LHCN-M2 (cell line): ENCODE data around the gene AKAP8L. TPM values are rescaled to one million over a fixed set of nuclear protein-coding genes. Genes with fewer than 3 reads are reported as not detected.

ENCODE experiments used
- DNase-seq: peaks from one replicate; pipeline ENCODE4 v3.0.0-alpha.2; 2012; ENCODE audit warnings: low read depth
- total RNA-seq: library from RNA; depleted of rRNA; stranded (reverse); fragments of >200 nt; gene quantifications from 2 replicates; pipeline ENCODE4 v1.2.3, GENCODE V29; 2014

Gene AKAP8L
- total RNA-seq, 1 experiment from 2014 or later, result 54.1 TPM

DNA sequence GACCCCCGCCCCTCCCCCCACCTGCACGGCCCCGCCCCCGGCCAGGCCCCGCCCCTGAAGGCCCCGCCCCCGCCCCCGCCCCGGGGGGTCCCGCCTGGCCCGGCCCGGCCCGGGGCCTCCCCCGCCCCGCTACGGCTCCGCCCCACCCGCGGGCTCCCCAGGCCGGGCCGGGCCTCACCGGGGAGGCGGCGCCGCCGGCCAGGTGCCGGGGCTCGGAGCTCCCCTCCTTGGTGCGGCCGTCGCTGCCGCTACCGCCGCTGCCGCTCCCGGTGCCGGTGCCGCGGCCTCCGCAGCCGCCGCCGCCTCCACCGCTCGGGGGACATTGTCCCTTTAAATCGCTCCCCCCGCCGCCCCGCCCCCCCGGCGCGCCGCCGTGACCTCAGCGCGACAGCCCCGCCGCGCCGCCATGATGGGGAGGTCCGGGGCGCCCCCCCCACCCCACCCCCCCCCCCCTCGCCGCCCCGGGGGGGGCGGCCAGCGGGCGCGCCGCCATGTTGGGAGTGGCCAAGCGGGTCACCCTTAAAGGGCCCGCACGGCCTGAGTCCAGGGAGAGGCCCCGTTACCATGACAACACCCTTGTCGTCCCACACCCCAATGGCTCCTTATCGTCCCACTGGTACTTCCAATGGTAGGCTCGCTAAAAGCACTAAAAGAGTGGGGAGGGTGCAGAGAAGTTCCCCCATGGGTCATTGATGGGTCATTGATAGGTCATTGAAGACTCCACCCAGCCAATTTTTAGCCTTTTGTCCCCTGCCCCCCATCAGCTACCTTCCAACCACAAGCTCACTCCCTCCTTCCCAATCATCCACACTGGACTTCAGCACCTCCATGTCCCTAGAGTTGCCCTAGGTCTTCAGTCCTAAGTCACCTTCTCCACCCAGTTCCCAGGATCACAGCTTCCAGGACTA, 31.1 kb upstream of the AKAP8L start, which contains the start of gene WIZ:
Gene WIZ, minus strand, starts transcription at position 337 of the 908 bp plus-strand sequence. CDS start 1,649 bp downstream, outside the sequence.
- peak; percentile 59 for DNase-seq

DNA sequence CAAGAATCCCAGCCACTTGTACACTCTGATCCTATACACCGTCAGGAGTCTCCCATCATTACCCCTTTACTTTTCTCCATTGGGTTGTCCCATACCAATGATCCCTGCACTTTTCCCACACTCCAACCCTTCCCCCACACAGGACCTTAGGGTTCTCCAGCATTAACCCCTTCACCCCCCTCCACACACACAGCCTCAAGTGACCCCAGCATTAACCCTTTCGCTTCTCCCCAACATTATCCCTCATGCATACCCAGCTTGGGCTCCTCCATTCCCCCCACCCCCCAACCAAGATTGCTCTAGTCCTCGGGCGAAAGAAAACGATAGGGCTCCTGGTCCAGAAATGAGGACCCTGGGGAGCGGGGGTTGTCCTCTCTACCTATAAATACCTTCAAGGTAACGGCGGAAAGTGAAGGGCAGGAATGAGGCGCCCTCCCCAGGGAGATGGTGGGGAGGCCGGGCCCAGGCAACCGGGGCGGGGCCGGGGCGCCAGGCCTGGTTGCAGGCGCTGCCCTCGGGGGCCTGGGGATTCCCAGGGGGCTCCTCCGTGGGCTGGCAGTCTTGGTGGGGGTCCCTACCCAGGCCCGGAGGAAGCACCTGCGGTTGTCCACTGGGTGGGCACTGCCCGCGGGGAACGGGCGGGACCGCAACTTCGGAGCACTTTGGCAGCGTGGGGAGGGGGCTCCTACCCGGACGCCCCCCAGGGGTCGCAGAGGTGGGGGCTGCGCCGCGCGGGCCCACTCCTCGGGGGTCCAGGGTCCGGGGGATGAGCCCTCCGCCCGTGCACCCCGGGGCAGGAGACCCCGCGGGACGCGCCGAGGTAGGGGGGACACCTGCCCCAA, 30.2 kb upstream of the AKAP8L start:
- DNase-seq, result peak; percentile 26

DNA sequence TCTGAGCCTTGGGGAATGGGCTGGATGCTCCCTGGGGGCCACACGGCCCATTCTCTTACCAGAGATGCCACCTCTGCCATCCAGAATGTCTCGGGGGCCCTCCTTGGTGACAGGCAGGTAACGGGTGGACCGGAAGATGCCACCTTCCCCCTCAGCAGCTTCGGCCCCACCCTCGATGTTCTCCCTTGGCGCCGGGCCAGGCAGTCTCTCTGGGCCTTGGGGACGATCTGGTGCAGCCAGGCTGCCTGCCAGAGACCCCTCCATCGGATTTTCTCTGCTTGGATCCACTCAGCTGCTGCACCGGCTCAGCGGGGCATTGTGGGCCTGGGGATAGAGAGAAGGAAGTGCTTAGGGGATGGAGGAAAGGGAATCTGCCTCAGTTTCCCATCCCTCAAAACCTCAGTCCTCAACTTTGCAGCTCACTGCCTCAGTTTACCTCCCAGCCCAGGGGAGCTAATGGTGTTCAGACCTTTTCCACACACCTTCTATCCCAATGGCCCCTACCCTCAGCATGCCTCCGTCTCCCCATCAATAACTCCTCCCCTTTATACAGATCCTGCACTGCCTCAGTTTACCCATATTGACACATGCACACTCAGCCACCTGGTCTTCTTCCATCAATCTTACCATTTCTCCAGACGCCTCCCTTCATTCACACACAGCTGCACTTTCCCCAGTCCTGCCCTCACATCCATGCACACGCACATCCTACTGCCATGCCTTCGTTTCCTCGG, 29.4 kb upstream of the AKAP8L start:
- no peak for DNase-seq

DNA sequence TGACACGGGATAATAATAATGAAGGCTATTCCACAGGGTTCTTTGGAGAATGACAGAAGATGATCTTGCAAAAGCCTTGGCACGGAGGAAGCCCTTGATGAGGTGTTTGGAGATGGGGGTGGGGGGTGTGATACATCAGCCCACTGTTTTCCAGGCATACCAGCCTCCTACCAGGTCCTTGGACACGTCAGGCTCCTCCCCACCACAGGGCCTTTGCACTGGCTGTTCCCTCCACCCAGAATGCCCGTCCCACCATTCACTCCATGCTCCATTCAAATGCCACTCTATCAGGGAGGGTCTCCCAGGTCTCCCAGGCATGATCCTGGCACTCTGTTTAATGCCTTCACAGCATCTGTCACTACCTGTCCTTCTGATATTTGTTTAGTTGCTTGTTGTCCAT, 28.3 kb upstream of the AKAP8L start:
- DNase-seq, result no peak

DNA sequence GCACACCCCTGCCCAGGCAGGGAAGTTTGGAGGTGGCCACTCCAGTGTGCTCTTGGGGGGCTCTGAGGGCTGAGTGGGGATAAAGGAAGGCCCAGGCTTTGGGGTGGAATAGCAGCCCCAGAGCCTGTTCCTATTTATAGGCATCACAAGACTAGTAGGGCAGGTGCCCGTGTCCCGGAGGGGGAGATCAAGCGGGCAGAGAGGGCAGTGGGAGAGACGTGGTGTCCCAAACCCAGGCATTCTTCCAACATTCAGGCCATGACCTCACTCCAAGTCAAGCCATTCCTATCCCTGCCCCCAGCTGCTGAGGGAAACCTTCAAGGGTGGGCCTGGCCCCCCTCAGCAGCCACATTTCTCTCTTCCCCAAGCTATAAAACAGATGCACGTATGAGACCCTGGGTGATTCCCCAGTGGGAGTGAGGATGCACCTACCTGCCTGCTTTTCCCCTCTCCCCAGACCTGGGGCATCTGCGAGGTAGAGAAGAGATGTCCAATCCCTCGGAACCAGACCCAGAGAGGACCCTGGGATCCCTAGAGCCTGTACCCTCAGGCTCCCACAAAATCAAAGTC, 27.1 kb upstream of the AKAP8L start:
- no peak for DNase-seq

DNA sequence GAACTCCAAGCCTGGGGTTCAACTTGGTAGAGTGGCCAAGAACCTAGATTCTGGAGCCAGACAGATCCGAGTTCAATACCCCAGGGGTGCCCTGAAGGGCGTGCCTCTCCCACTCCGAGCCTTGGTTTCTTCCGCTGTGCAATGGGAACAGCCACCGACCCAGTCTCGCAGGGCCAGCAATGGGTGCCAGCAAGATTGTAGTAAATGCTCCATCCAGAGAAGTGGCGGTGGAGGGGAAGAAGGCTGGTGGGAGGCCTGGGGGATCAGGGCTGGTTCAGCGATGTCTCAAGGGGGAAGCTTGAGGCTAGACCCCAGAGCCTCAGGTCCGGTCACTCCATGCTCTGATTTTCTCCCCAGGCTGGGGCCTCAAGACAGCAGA, 26.4 kb upstream of the AKAP8L start:
- DNase-seq, result no peak

DNA sequence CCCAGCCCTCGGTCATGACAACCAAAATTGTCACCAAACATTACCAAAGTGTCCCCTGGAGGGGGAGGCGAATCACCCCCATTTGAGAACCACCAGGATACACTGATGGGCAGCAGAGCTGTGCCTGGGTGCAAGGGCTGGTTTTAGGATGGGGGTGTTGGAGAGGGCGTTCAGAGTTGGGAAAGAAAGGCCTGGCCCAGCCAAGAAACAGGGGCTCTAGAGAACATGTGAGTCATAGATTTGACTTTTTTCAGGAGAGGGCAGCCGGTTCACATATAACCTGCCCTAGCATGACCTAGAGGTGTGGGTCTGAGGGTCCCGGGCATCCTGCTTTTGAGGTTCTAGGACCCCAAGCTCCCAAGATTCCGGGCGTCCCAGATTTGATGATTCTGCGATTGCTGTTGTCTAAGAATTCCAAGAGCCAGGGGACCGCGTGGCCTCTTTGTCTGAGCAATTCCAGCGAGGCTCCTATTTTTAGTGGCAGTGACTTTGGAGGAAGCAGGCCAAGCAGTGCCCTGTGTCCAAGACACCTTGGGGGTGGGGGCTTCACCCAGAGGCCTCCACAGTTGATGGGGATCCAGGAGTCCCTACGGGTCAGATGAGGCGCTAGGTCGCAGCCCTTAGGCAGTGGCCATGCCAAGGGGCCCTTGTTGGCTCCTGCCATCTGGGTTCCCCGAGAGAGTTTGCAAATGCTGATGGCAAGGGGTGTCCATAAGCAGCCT, 25.9 kb upstream of the AKAP8L start:
- no peak for DNase-seq

DNA sequence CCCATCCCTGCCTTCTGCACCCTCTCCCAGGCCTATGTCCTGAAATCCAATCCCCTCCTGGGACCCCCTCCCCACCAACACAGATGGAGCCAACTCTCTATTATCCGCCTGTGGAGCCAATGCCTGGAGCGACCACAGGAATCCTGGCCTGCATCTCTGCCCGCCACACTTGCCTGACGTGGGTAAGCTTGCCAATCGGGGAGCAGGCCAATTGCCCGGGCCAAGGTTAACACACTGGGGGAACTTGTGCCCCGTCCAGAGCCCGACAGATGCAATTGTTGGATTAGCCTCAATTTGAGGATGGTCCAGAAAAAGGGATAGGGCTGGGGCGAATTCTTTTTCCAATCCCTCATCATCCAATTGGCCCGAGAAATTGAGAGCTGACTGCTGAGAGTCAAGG, 25.1 kb upstream of the AKAP8L start:
- DNase-seq, result no peak

DNA sequence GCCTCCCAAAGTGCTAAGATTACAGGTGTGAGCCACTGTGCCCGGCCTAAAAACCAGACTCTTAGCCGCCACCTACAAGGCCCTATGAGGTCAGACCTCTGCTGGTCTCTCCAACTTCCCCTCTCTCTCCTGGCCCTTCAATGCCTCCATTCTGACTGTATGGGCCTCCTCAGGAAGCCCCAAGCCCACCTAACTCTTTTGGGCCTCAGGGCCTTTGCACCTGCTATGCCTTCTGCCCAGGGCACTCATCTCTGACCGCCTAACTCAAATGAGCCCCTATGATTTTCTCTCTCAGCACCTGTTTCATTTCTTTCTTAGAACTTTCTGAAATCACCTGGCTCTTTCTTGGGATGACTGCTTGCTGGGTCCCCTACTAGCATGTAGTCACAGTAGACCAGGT, 24.5 kb upstream of the AKAP8L start:
- DNase-seq, result no peak

DNA sequence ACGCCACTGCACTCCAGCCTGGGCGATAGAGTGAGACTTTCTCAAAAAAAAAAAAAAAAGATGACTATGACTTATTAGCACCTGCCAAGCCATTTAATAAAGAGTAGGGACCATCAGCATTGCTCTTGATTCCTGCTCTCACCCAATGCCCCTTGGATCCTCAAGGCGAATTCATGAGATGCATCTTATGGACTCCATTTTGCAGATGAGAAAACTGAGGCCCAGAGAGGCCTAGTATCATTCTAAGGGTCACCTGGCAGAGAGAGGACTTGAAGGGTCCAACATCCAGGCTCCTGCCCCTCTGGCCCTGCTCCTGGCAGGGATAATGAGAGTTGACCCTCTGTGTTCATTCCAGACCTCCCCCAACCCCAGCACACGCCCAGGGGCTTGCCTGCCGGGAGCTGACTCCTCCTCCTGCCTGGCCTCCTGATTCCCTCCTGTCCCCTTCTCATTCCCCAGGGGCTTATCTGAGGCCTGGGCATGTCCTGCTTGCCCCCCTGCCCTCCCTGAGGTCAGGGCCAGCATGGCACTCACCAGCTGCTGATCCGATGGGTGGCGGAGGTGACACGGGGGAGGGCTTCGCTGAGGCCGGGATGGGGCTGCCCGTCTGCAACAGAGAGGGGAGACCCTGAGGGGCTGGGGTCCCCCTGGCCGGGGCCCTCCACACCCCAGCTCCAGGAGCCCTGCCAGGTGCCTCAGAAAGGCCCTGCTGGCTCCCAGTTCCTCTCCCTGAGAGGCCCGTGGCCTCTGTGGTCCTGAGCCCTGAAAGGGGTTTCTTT, 23.5 kb upstream of the AKAP8L start:
- no peak for DNase-seq

DNA sequence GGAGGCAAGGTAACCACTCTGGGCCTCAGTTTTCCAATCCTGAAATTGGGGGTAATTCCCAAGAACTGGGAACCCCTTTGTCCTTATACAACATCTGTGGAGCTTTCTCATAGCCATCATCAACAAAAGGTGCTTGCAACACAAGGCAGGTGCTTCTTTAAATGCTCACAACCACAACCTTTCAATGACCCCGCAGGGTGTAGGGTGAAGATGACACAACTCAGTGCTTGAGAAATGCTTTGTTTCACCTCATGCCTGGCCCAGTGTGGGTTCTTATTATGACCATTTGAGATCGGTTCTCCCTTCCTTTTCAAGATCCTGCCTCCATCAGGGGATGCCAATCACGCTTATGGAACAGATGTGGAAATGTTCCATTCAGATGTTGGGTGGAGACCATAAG, 22.5 kb upstream of the AKAP8L start:
- DNase-seq, result no peak

DNA sequence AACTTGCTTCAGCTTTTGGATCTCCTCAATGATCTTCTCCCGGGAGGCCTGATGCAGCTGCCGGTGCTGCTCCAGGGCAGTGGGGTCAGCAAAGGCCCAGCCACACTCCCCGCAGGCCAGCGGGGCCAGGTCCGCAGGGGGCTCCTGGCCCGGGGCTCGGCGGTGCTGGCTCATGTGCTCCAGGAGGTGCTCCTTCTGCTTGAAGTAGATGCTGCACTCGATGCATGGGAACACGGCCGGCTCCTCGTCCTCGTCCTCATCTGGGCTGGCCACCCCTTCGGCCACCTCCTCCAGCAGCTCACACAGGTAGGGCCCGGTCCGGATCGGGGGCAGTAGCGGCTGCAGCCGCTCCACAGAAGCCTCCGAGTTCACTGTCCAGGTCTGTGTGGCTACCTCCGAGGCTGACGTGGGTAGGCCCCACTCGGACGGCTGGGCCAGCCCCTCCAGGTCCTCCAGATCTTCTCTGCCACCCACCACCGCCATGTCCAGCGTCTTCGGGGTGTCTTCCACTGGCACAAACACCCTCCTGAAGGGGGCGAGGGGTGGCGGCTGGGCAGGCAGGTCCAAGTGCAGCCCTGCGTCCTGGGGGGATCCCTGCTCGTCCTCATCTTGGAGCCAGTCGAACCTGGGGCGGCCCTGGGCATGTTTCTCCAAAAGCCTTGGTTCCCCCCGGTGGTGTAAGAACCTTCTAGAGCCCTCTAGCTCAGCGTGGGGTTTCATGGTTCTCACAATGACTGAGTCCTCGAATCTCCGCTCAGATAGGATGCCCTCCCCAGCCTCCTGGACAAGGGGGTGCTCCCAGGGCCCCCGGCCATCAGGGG, 21.2 kb upstream of the AKAP8L start:
- DNase-seq, result no peak

DNA sequence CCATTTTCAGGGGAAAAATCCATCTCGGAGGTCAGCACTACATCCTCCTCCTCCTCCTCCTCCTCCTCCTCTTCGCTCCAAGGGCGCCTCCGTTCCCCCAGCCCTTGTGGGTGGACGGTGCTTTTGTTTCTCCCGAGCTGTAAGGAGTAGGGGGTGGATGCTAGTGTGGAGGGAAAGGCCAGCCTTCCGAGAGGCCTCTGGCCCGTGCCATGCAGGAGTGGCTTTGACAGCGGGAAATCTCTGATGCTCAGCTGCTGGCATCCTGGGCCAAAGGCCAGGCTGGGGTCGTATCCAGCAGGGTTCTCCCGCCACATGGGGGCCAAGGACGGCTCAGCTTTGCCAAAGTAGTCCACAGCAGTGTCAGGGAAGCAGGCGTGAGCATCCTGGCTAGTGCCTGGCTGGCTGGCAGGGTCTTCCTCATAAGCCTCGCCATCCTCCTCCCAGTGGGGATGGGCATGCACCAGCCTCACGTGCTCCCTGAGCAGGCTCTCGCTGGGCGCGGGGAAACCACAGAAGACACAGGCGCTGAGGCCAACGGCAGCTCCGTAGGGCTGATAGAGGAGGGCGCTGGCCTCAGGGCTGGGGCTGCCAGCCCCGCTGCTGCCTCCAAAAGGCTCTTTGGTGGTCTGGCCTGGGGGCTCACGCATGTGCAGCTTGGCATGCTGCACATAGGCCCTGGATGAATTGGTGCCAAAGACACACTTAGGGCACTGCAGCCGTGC, 20.5 kb upstream of the AKAP8L start:
- DNase-seq, result no peak

DNA sequence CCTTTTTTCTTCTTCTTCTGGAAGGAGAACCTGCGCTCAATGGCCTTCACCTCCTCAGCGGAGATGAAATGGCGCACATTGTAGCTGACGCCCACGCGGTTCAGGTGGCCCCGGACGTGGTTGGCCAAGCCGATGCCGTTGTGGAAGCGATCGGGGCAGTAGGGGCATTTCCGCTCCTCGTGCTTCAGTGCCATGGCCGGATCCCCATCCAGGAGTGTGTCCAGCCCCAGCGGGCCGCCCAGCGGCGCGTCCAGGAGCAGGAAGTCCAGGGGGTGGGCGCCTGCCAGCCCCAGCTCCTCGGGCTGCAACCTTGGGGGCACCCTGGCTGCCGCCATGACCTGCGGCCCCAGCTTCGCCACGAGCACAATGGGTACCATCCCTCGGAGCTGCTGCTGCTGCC, 19.8 kb upstream of the AKAP8L start:
- no peak for DNase-seq

DNA sequence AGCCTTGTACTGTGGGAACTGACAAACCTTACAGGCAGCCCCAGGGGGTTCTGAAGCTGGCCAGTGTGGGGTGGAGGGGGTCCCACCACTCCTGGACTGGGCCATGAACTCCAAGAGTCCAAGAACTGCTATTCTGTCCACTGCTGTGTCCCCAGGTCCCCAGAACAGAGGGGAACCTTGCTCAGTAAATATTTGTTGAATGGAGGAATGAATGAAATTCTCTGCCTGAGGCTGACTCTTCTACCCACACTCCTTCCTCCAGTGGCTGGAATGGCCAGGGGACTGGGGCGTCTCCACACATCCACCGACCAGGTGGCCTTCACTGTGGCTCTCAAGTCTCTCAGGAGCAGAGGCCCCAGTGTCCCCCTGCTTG, 19.3 kb upstream of the AKAP8L start:
- no peak for DNase-seq

DNA sequence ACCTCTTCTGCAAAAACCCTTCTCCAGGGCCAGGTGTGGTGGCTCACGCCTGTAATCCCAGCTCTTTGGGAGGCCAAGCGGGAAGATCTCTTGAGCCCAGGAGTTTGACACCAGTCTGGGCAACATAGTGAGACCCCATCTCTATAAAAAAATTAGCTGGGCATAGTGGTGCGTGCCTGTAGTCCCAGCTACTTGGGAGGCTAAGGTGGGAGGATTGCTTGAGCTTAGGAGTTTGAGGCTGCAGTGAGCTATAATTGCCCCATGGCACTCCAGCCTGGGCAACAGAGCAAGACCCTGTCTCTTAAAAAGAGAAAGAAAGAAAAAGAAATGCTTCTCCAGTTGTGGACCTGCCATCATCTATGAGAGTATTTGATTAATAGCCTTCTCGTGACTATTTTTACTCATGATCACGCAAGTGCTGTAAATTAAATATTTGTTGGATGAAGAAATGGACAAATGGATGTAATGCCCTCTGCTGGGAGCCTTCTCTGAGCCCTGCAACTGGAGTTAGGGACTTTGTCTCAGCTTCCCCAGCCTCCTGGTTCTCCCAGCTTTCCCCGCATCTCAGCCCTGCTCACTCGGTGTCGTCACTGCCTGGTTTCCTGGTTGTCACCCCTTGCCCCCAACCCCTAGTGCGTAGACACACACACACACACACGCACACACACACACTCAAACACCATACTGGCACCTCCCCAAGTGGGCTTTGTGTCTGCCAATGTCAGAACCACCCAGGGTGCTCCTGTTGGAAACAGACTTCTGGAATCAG, 18.8 kb upstream of the AKAP8L start:
- DNase-seq, result no peak

DNA sequence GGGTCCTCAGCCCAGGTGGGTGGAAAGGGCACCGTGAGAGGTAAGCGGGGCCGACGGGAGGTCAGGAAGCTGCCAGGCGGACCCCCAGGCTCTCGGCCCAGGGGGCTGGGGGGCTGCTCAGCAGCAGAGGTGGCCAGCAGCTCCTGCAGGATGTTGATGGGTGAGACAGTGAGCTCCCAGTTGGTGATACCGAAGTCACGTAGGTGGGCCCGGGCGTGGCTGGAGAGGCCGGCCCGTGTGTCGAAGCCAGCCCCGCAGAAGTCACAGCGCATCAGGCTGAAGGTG, 18.0 kb upstream of the AKAP8L start:
- no peak for DNase-seq
